GM12801 (cell line): Measurements from ENCODE around the gene RPS19.

Experiments
- TF ChIP-seq, protein P1 (sequence below): IDR thresholded peaks from one replicate; pipeline ENCODE4 v1.5.1; 2011; ENCODE audit warnings: control low read depth; ENCODE audit not compliant: insufficient read length; ENCODE audit errors: extremely low read depth

The RPS19 gene

DNA sequence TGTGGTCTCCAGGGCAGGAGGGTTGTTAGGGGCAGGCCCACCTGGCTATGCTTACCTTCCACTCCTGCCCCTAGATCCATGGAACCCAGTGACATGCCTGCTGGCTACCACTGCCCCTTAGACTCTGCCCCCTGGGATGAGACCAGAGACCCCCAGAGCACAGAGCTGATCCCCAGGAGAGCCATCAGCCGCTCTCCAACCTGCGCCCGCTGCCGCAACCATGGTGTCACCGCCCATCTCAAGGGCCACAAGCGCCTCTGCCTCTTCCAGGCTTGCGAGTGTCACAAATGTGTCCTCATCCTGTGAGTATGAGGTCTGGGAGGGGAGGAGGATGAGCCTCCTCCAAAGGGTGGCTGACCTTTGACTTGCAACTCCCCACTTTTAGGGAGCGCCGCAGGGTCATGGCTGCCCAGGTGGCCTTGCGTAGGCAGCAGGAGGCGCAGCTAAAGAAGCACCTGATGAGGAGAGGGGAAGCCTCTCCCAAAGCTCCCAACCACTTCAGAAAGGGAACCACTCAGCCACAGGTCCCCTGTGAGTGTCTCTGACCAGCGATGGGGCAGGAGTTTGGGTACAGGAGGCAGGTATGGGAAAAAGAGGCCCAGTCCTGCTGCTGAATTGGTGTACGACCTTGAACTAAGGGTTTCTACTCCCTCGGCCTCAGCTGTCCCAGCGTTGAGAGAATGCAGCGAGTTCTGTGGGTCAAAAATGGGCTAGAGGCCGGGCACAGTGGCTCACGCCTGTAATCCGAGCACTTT lies 12.5 kb upstream of the RPS19 start:
- TF ChIP-seq, protein P1, sequence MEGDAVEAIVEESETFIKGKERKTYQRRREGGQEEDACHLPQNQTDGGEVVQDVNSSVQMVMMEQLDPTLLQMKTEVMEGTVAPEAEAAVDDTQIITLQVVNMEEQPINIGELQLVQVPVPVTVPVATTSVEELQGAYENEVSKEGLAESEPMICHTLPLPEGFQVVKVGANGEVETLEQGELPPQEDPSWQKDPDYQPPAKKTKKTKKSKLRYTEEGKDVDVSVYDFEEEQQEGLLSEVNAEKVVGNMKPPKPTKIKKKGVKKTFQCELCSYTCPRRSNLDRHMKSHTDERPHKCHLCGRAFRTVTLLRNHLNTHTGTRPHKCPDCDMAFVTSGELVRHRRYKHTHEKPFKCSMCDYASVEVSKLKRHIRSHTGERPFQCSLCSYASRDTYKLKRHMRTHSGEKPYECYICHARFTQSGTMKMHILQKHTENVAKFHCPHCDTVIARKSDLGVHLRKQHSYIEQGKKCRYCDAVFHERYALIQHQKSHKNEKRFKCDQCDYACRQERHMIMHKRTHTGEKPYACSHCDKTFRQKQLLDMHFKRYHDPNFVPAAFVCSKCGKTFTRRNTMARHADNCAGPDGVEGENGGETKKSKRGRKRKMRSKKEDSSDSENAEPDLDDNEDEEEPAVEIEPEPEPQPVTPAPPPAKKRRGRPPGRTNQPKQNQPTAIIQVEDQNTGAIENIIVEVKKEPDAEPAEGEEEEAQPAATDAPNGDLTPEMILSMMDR = no peak

DNA sequence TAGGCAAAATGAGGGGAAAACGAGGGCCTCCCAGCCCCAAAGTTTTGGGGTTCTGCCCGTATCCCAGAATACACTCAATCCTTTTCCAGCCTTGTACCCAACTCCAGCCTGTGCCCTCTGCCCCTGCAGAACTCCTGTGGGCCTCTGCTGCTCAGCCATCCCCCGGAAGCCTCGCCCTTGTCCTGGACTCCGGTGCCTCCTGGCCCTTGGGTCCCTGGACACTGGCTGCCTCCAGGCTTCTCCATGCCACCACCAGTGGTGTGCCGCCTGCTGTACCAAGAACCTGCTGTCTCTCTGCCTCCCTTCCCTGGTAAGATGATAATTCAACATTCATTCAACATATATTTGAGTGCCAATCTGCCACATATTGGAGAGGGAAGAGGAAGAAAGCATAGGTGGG lies 11.4 kb upstream of the RPS19 start:
- TF ChIP-seq, protein P1 = no peak

DNA sequence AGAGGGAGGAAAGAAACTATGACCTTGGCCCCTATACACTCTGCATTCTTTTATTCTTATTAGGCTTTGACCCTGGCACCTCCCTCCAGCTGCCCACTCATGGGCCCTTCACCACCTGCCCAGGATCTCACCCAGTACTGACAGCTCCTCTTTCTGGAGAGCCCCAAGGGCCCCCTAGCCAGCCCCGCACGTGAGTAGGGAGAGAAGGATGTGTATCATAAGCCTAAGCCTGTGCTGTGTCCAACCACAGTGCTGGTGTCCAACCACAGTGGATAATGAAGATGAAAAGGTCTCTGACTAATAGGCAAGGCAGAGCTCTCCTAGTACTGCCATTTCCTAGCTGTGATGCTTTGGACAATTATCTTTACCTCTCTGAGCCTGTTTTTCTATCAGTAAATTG lies 11.0 kb upstream of the RPS19 start:
- TF ChIP-seq, protein P1 = no peak

DNA sequence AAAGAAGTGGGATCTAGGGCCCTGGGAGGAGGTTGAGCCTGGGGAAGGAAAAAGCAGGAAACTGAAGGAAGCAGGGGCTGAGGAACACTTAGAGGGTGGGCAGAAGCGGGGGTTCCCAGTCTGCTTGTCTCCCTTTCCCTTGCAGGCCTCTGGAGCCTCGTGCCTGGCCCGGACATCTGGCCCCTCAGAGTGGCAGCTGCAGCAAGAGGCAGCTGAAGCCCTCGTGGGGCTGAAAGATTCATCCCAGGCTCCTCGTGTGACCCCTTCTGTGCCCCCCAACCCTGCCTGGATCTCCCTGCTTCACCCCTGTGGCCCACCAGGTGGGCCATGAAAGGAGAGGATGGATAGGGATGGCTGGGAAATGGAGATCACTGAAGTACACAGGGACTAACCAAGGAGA lies 9.7 kb upstream of the RPS19 start:
- TF ChIP-seq, protein P1 = no peak

DNA sequence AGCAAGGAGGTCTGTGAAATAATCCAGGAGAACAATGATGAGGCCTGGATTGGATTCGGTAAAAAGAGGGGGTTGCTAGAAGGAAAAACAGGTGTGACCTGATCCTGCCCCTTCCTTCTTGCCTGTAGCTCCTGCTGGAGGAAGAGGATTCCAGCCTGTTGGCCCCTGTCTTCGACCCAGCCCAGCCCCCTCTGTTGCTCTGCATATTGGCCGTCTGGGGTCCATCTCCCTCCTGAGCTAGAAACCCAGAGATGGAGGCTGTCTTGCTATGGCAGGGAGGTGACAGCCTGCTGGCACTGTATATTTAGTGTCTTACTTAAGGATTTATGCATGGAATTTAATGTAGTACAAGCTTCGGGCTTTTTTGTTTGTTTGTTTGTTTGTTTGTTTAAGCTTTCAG lies 8.6 kb upstream of the RPS19 start:
- TF ChIP-seq, protein P1 = no peak

DNA sequence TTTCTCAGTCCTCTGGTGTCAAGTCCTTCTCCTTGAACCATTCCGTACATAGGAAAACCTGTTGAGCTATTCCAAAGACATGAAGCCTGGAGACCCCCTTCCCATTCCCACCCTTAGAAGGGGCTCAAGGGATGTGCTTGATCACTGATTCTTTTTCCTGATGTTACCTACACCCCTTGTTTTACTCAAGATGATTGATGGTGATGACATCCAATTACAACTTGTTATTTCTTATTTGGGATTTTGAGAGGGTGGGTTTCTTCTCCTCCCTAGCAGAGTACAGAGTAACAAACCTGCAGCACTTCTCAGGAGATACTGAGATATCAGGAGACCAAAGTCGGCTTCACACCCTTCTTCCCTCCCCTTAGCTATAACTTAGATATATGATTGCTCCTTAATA lies 6.7 kb upstream of the RPS19 start:
- TF ChIP-seq, protein P1 = no peak

DNA sequence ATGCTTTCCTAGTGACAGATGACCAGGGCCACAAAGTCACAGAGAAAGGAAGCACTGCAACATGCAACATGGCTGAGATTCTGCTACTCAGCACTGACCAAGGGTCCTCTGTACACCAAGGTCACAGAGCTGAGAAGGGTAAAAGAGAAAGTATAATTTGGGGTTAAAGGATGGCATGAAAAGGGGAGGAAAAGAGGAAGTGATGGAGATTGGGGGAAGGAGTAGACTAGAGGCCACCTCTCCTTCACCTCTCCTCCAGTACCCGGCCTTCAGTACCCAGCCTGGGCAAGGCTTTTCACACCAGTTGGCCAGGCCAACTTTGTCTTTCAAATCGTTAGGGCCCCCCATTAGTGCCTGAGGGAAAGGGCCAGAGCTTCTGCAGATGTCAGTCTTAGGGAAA lies 6.3 kb upstream of the RPS19 start:
- TF ChIP-seq, protein P1 = no peak
